IPS-NIHi11 (cell line): ENCODE data around the gene SLC44A5.
A peak's percentile ranks its signal among the peaks of the same experiment; 100 is the strongest.

ENCODE experiments used
- DNase-seq: peaks from one replicate; pipeline ENCODE4 v3.0.0; 2012; ENCODE audit warnings: mixed read lengths, low spot score

SLC44A5 gene

DNA sequence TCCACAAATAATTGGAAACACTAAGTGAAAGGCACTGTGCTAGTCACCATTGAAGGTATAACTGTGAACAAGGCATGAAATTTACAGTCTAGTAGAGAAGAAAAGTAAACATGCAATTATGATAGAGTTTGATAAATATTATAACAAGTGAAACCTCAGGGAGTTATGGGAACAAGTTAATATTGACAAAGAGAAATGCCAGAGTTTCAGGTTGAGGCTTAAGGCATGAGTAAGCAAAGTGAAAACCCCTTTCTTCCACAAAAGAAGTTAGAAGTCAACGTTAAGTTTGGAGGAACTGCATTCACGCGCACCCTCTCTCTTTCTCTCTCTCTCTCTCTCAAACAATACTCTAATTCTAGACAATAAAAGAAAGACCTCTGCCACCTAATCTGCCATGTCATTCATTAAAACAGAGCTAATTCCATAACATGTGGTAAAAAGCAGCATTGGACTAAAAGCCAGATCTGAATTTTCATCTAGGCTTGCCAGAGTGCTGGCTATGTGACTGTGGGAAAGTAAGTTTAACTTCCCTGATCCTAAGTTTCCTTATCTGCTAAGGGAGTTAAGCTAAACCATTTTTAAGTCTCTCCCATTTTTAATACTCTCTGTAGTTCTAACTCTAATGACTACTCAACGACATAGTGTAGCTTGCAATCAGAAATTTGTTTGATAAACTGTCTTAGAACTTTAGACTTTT is 22.0 kb downstream of the SLC44A5 start:
- DNase-seq = no peak

DNA sequence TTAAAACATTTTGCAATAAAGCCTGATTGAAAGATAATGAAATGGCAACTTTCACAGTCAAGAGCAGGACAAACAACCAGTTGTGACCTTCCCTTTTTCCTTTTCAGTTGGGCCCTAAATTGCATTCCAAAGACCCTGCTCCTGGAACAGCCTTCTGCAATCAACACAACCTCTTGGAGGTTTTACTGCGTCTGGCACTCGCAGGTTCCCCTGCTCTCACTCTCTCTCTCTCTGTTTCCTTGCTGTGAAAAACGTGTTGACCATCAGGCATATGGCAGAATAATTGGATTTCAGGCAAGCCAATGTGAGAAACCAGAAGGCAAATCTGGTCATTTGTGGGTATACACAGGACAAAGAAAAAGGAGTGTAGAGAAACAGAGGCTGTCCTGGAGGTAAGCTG is 23.2 kb downstream of the SLC44A5 start:
- peak; percentile 4 for DNase-seq

DNA sequence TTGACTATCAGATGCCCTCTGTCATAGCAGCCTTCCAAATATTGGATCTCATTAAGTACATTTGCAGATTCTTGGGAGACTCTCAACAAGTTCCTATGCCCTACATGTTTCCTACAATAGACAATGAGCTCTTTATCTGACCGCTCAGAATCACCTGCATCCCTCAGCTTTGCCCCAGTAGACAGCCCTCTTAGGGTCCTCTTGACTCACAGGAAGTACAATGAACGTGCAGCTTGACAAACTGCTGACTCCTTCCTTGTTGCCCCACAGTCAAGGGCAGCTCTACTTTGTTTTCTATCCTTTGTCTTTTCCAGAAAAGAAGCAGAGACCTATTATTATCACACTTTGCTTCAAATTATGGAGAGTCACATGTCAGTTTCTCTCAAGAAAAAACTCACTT is 27.6 kb downstream of the SLC44A5 start:
- no peak for DNase-seq

DNA sequence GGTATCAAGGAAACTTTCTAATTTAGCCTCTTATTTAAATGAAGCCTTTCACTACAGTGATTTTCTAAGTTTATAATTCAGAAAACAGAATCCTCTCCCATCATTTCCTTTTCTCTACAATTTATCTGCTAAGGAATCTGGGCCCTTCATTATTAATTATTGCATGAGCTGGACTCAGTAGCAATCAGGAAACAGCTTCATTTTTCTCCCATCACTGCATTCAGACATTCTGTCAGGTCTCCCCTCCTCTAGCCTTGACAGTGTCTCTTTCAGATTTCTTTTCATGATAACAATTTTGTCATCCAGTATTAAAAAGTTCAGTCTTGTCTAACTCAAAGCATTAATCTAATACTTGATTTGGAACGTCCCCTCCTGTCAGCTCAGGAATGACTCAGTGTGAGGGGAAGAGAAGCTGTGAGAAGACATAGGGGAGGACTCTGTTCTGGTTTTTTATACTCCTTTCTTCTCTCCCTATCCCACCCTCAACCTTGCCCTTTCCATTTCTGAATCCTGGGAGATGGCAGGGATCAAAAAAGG is 28.1 kb downstream of the SLC44A5 start:
- DNase-seq = no peak

DNA sequence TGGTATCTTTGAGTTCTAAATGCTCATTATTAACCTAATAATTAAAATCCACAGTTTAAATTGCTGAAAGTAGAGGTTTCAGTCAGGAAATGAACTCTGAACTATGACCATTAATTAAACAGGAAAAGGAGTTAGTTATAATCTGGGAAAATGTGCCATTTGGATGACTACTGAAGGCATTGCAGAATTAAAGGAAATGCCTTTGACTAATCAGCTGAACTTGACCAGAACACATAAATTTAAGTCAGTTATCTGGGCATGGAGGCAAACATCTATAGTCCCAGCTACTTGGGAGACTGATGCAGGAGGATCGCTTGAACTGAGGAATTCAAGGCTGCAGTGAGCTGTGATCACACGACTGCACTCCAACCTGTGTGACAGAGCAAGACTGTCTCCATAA is 31.9 kb downstream of the SLC44A5 start:
- DNase-seq = no peak

DNA sequence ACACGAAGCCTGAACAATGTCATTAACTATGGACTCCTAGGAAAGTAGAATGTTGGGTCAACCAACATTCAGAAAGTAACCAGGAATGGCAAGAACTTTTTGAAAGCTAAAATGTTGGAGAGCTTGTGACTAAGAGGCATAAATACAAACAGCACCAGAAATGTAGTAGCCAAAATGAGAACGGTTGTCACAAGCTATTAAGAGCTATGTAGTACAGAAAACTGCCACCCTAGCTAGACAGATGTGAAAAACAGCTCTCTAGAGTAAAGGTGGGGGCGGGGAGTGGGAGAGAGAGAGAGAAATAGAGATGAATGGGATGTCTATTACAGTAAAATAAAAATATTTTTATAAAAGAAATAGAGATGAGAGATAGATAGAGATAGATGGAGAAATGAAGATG is 35.1 kb downstream of the SLC44A5 start:
- DNase-seq = no peak

DNA sequence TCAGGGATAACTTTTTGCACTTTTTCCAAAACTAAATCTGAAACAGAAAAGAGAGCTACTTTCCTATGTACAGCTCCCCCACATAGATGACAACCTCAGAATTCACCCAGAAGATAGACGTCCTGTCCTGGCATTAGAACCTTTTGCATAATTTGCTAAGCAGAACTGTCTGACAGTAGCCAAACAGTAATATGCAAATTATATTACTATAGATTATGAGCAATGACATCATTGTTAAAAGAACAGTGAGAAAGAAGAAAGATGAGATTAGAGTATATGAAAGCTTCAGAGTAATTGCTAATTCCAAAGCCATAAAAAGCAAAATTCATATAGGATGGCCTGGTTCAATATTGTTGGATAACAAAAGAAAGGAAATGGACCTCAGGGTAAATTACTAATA is 43.7 kb downstream of the SLC44A5 start:
- DNase-seq = no peak

DNA sequence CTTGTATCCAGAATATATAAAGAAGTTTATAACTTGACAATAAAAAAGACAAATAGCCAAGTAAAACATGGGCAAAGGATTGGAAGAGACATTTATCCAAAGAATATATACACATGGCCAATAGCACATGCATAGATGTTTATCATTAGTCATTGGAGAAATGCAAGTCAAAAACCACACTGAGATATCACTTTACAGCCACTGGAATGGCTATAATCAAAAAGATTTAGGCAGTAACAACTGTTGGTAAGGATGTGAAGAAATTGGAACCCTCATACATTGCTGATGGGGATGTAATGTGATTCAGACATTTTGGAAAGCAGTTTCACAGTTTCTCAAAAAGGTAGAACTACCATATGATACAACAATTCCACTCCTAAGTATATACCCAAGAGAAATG is 51.1 kb downstream of the SLC44A5 start:
- no peak for DNase-seq

DNA sequence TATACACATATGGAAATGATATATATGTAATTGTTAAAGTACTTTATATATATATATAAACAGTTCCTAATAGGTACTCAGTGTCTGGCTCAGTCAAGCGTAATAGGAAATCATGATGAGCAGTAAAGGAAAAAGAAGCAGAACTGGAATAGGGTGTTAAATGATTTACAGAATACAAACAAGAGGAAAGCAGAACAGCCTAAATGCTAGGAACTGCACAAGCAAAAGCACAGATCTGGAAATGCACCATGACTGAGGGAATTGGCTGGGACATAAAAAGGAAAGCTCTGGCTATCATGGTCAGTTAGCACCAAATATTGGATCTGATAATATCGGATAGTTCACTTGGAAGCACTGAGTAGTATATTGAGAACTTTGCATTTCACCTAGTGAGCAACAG is 51.8 kb downstream of the SLC44A5 start:
- no peak for DNase-seq

DNA sequence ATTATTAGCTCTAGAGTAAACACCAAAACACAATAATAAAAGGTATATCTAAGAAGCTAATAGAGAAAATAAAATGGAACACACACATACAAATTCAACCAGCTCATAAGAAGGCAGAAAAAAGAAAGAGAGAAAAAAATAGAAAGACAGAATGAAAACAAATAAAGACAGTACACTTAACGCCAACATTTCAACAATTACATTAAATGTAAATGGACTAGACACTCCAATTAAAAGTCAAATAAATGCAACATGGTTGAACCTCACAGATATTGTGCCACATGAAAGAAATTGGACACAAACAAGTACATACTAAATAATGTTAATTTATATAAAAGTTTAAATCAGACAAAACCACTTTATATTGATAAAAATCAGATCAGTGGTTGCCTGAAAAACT is 56.0 kb downstream of the SLC44A5 start:
- no peak for DNase-seq

DNA sequence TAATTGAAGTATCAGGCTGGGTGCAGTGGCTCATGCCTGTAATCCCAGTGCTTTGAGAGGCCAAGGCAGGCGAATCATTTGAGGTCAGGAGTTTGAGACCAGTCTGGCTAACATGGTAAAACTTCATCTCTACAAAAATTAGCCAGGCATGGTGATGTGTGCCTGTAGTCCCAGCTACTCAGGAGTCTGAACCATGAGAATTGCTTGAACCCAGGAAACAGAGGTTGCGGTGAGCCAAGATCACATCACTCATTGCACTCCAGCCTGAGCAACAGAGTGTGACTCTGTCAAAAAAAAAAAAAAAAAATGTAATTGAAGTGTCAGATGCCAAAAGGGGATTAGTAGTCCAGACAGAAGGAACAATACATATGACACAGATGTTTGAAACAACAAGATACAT is 56.7 kb downstream of the SLC44A5 start:
- DNase-seq = no peak

DNA sequence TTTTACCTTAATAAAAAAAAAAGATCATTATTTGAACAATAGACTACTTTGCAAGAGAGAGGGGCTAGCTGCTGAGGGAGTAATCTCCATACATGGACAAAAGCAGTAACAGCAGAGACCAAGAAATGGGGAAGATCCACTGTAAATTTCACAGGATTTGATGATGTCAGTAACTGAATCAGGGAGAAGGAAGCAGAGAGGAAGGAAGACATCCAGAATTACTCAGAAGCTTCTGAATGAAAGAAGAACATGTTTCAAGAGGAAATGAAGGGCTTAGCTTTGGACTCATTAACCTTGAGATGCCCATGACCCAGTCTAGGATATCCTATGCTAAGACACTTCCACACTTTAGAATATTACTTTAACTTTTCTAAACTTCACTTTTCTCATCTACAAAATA is 60.4 kb downstream of the SLC44A5 start:
- no peak for DNase-seq

DNA sequence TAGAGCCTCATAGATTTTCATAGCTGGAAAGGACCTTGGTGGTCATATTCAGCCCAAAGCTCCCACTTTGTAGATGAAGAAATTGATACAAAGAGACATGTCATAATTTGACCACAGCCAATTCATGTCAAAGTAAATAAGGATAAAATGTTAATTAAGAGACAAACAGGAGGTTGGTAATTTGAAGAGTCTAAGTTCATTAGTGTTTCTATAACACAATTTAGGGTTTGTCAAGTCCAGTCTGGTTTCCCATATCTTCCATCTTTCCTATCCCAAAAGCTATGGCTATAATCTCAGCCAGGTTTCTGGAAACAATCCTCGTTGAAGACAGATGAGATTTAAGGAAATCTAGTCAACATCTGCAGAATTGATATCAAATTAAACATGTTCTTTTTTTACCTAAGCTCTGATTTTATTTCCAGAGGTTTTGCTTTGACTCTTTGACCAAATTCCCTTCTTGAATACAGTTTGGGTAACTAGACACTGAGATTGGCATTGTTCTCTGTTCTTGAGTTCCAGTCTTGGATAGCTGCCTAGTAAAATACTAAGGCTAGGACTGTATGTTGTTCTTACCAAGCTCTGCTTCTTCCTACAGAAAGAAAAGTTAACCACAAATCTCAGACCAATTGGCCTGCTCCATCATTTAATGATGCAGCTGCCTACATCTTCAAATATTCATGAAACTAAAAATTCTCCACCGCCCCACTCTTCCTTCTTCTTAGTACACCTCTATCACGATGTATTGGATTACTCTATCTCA is 62.0 kb downstream of the SLC44A5 start:
- no peak for DNase-seq

DNA sequence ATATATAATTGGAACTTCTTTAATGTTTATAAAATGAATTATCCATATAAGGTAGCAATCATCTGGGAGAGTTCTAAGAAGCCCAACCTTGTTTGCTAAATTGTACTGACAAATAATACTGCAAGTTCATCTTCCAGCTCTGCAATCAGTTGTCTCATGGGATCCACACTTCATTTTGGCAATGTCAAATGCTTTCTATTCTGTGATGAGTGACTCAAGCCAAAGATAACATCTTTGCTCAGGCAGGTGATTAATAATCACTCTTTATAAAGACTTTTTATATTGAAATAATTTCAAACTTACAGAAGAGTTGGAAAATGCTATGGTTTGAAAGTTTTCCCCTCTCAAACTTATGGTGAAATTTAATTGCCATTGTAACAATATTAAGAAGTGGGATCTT is 67.2 kb downstream of the SLC44A5 start:
- DNase-seq = no peak

DNA sequence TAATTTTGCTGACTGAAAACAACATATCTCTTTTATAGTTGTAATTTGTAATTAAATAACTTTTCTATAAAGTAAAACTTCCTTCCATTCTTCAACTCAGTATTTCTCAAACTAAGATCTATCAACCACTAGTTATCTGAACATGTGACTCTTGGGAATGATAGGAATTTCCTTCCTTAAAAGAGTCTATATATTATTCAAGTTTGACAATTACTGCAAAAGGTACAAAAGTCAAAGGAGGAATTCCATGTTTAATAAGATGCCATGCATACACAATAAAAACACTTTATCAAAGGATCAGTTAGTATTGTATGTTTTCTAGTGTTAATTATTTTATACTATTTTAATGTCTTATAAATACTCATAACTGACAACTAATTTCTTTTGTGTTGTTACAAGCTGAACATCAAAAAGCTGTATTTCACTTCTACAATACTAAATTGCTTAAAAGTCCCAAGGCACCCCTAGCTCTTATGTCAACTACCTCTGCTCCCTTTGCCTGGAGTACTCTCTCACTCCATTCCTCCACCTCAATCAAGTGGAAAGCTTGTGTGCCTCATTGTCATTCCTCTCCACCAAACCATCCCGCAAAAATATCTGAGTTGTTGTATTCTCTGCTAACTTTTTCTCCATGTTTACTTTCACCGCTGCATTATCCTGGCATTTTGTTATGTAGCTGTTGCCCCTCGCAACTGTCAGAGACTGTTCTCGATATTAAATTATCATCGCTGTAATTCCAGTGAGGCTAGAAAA is 67.9 kb downstream of the SLC44A5 start:
- DNase-seq = no peak

DNA sequence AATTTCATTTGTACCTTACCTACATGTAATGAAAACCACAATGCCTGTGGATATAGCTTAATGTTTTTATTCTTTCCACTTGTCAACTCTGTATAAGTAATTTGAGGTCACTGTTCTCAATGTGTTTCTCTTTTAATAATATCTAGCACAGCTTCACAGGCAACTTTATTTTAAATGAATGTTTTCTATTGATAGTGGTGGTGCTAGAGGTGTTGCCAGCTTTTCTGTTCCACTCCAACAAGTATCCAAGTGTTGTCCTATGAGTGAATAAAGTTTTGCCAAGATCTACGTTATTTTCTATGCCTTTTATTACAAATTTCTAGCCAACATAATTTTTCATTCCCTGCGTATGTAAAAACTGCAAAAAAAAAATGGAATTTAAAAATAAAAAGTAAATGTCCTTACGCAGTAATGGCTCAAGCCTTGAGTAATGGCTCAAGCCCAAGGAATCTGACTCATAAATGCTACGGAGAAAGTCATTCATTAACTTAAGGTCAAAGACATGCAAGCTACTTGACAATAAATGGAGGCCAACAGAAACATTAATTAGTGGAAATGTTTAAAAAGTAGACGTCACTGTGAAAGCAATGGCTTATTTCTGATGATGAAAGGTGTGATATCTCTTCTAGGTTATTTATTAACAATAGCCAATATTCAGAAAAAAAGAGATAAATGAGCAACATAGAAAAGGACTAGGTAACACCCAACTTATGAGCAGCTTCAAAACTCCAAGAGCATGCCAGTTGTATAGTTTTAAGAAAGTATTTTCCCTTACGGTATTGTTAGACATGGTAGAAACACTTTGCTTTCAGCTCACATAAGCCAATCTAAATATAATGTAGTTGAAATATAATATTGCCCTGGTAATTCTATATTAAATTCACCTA is 71.4 kb downstream of the SLC44A5 start:
- no peak for DNase-seq

DNA sequence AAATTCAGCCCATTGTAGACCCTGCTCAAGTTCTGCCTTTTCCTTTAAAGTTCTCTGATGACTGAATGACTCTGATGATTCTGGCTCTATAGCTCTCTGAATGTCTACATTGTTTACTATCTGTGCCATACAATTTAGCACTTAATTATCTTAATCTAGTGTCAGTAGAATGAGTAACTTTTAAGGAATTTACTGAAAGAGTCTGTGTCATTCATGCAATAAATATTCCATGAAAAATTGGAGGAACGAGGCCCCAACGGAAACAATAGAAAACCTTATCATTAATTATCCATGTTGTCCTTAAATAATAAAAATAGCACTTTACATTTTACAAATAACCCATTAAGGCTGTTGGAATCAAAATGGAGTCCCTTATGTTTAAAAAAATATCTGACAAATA is 77.8 kb downstream of the SLC44A5 start:
- no peak for DNase-seq

DNA sequence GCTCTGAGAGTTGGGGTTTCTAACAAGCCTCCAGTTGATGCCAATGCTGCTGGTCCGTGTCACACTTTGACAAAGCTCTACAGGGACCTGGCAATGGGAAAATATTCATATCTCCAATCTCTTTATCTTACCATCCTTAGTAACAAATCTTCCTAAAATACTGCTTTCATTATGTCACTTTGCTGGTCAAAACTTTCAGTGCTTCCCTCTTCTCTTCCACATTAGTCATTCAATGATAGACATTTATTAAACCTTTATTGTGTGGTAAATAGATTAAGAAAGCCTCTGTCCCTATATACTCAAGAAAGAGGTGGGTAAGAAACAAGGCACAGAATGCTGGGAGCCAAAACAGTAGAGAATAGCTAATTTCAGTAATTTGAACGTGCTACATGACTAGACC is 79.3 kb downstream of the SLC44A5 start:
- DNase-seq = no peak

DNA sequence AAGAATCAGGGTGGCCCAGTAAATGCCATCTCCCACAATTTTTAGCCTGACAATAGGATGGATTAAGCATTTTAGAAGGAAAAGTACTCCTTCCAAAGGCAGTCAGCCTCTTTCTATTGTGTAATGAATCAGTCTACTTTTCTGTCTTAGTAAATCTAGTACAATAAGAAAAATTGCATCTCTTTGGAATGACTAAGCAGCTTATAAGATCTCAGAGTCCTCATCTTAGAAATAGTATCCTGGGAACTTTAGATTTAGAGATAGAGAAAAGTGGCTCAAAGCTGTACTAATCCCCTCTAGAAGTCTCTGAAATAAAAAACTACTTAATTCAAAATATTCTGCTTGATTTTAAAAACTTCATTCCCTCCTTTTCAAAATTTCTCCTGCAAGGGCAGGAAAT is 81.4 kb downstream of the SLC44A5 start:
- DNase-seq = no peak

DNA sequence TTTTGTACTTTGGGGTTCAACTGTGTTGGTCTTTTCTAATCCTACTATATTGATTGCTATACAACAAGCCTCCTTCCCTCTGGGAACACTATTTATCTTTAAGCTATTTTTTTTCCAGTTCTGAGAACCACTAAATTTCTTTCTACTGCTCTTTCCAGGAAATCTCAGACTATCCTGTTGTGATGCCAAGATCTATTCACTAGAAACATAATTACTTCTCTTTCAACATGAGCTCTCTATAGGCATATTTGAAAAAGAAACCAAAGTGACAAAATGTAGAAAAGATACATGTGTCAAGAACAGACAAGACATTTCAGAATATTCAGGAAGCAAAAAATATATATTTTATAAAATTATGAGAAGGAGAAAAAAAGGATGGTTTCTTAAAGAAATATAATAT is 82.9 kb downstream of the SLC44A5 start:
- DNase-seq = no peak

DNA sequence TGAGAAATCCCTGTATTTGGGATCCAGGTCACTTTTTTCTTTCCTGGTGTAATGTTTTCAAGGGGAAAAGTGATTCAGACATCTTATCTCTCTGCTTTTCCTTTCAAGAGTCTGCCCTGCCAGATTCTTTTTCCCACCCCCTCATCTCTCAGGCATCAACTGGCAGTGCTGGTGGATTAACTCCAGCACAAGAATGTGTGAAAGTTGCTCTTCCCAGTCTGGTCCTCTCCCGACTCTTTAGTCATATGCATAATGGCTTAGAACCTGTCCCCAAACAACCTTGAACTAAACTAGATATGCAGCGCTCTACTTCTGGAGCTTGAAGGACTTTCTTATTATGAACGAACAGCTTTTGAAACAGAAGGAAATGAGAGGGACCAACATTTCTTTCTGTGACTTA is 88.5 kb downstream of the SLC44A5 start:
- peak; percentile 6 for DNase-seq

DNA sequence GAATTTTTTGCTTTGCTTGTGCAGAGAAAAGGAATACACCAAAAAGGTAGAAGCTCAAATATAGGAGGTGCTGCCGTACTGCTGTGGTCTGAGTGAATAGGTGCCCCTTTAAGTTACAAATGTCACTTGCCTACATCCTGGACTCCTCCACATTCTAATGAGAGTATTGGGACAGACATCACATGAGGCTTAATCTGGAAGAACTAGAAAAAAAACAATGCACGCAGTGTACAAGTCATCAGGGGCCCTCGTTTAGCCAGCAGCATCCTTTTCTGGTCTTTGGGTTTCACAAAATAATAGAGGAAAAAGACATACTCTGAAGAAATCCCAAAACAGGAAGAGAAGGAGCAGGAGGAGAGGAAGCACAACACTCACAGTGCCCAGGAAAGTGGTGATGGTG is 89.3 kb downstream of the SLC44A5 start:
- DNase-seq = no peak
